Mesendoderm (in vitro differentiated cells): ENCODE results near the gene THSD7B.
"Not testable (repeated sequence)": the region's sequence is repeated elsewhere in the genome, so short reads cannot be mapped to it uniquely, and the experiment has no call there.

Source experiments
- DNase-seq: peaks from one replicate; pipeline ENCODE4 v3.0.0; 2013
- H2AK5ac ChIP-seq: 2 replicates; pipeline ENCODE4 v1.6.1; 2013; ENCODE audit warnings: low read length, inconsistent platforms
- H2BK120ac ChIP-seq: 2 replicates; pipeline ENCODE4 v1.6.1; 2013; ENCODE audit warnings: low read depth, mild to moderate bottlenecking, low read length, moderate library complexity, mixed read lengths
- H2BK15ac ChIP-seq: replicated peaks from 2 replicates; pipeline ENCODE4 v1.6.1; 2013; ENCODE audit warnings: low read depth, mild to moderate bottlenecking, moderate library complexity
- H2BK5ac ChIP-seq: 2 replicates; pipeline ENCODE4 v1.6.1; 2013; ENCODE audit warnings: low read length, inconsistent platforms
- H3K18ac ChIP-seq: 2 replicates; pipeline ENCODE4 v1.6.1; 2013; ENCODE audit warnings: mild to moderate bottlenecking, low read length, mixed read lengths
- H3K23ac ChIP-seq: one replicate; pipeline ENCODE4 v1.6.1; 2013; ENCODE audit warnings: low read length
- H3K27ac ChIP-seq: 2 replicates; pipeline ENCODE4 v1.5.1; 2013; ENCODE audit warnings: low read depth, mild to moderate bottlenecking, inconsistent platforms, low read length, moderate library complexity
- H3K27me3 ChIP-seq: 2 replicates; pipeline ENCODE4 v1.6.1; 2013; ENCODE audit warnings: low read length, control low read depth, mild to moderate bottlenecking, inconsistent platforms; ENCODE audit not compliant: insufficient read depth, poor library complexity
- H3K36me3 ChIP-seq: 2 replicates; pipeline ENCODE4 v1.6.1; 2013; ENCODE audit warnings: low read length, inconsistent platforms; ENCODE audit not compliant: control insufficient read depth, insufficient read depth
- H3K4ac ChIP-seq: one replicate; pipeline ENCODE4 v1.6.1; 2013; ENCODE audit warnings: low read depth, mild to moderate bottlenecking, low read length, moderate library complexity
- H3K4me1 ChIP-seq: 2 replicates; pipeline ENCODE4 v1.6.1; 2013; ENCODE audit warnings: low read depth, low read length, inconsistent platforms; ENCODE audit not compliant: control insufficient read depth
- H3K4me2 ChIP-seq: 2 replicates; pipeline ENCODE4 v1.6.1; 2013; ENCODE audit warnings: low read length
- H3K4me3 ChIP-seq: 2 replicates; pipeline ENCODE4 v1.5.1; 2013; ENCODE audit warnings: mild to moderate bottlenecking, low read length
- H3K56ac ChIP-seq: one replicate; pipeline ENCODE4 v1.6.1; 2013; ENCODE audit warnings: low read length
- H3K79me1 ChIP-seq: 2 replicates; pipeline ENCODE4 v1.6.1; 2013; ENCODE audit warnings: low read length, inconsistent platforms
- H3K79me2 ChIP-seq: 2 replicates; pipeline ENCODE4 v1.6.1; 2013; ENCODE audit warnings: mild to moderate bottlenecking, low read length; ENCODE audit not compliant: control insufficient read depth, insufficient read depth
- H3K9ac ChIP-seq: 2 replicates; pipeline ENCODE4 v1.6.1; 2013; ENCODE audit warnings: low read length, inconsistent platforms
- H4K5ac ChIP-seq: one replicate; pipeline ENCODE4 v1.6.1; 2013; ENCODE audit warnings: low read length
- H4K8ac ChIP-seq: one replicate; pipeline ENCODE4 v1.6.1; 2013; ENCODE audit warnings: low read depth, mild to moderate bottlenecking, control low read depth, low read length, moderate library complexity
- WGBS: extraction: QIAGEN DNeasy Blood & Tissue Kit; methylation state at CpG from one replicate; pipeline ENCODE4 v1.1.7; 2013; ENCODE audit warnings: low lambda C conversion rate, missing lambda C conversion rate; ENCODE audit not compliant: insufficient coverage; ENCODE audit errors: extremely low coverage; 5-methylcytosine and 5-hydroxymethylcytosine counted together

Gene THSD7B

DNA sequence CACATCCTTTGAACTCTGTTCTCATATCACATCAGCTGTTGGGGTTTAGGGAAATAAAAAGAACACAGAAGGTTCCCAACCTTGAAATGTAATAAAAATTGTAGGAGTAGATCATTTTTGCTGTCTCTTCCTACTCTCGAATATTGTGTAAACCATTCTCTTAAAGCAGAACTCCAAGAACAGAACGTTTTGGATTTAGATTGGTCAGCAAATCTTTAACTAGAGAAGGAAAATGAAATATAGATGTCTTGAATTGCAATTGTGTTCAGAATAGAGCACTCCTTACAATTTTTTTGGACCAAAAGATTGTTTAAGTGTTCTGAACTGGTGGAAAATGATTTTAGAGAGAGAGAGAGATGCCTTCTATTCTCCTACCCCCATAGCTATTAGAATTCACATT lies 23.9 kb upstream of the THSD7B start:
- H4K5ac ChIP-seq: no peak overlapping the region
- no peaks in the 10 kb centered on the region for H3K36me3 ChIP-seq
- no peak overlapping the region for H3K9ac ChIP-seq
- H3K79me1 ChIP-seq: no peaks in the 10 kb centered on the region
- no peak overlapping the region for H2BK15ac ChIP-seq
- no peak overlapping the region for H3K4me2 ChIP-seq
- no peak for DNase-seq
- no peaks in the 10 kb centered on the region for H3K79me2 ChIP-seq
- H3K4ac ChIP-seq: no peak overlapping the region
- H3K56ac ChIP-seq: no peak overlapping the region
- H2AK5ac ChIP-seq: no peak overlapping the region
- no peak overlapping the region for H4K8ac ChIP-seq
- no peak overlapping the region for H3K4me3 ChIP-seq
- WGBS: no CpG with 5 or more reads among the region's 2 CpGs
- no peak overlapping the region for H3K18ac ChIP-seq
- H3K27me3 ChIP-seq: no peaks in the 10 kb centered on the region
- no peak overlapping the region for H3K27ac ChIP-seq
- no peaks in the 10 kb centered on the region for H3K4me1 ChIP-seq
- no peak overlapping the region for H3K23ac ChIP-seq
- no peak overlapping the region for H2BK120ac ChIP-seq
- no peak overlapping the region for H2BK5ac ChIP-seq

DNA sequence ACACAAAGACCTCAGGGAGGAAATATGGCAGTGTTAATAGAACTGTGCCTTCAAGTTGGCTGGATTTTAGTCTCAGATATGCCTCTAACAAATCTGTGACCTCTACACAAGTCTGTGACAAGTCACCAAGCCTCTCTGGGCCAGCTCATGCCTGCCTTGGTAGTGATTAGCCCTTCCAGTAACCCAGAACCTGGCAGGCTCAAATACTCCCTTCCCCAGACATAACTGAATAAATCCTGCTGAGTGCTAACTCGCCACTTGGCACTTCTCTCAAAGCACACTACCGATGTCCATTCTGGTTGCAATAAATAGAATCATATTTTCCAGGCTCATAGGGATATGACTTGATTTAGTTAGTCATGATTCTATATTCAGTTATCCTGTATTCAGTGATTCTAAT lies 15.3 kb upstream of the THSD7B start:
- no peaks in the 10 kb centered on the region for H3K36me3 ChIP-seq
- H3K4me2 ChIP-seq: no peak overlapping the region
- no peak overlapping the region for H2BK15ac ChIP-seq
- H3K79me1 ChIP-seq: no peaks in the 10 kb centered on the region
- H3K27ac ChIP-seq: no peak overlapping the region
- no peak overlapping the region for H3K9ac ChIP-seq
- WGBS: no CpG with 5 or more reads among the region's 2 CpGs
- no peak overlapping the region for H4K5ac ChIP-seq
- H2AK5ac ChIP-seq: no peak overlapping the region
- H3K4me3 ChIP-seq: no peak overlapping the region
- no peak overlapping the region for H3K18ac ChIP-seq
- H3K4me1 ChIP-seq: no peaks in the 10 kb centered on the region
- no peak overlapping the region for H2BK120ac ChIP-seq
- no peak overlapping the region for H3K23ac ChIP-seq
- no peak overlapping the region for H2BK5ac ChIP-seq
- no peaks in the 10 kb centered on the region for H3K79me2 ChIP-seq
- H3K4ac ChIP-seq: no peak overlapping the region
- H3K27me3 ChIP-seq: no peaks in the 10 kb centered on the region
- no peak for DNase-seq
- H3K56ac ChIP-seq: no peak overlapping the region
- no peak overlapping the region for H4K8ac ChIP-seq

- no peak overlapping the region for H4K8ac ChIP-seq
- WGBS: no CpG with 5 or more reads among the region's 2 CpGs
- H2AK5ac ChIP-seq: no peak overlapping the region
- H3K4me2 ChIP-seq: no peak overlapping the region
- H3K27ac ChIP-seq: no peak overlapping the region
- no peak overlapping the region for H3K18ac ChIP-seq
- no peak overlapping the region for H2BK5ac ChIP-seq
- H2BK15ac ChIP-seq: no peak overlapping the region
- no peak for DNase-seq
- H3K4me3 ChIP-seq: no peak overlapping the region
- H3K27me3 ChIP-seq: no peaks in the 10 kb centered on the region
- H3K23ac ChIP-seq: no peak overlapping the region
- no peaks in the 10 kb centered on the region for H3K79me2 ChIP-seq
- no peak overlapping the region for H3K56ac ChIP-seq
- no peak overlapping the region for H3K9ac ChIP-seq
- H4K5ac ChIP-seq: no peak overlapping the region
- H2BK120ac ChIP-seq: no peak overlapping the region
- H3K36me3 ChIP-seq: no peaks in the 10 kb centered on the region
- no peaks in the 10 kb centered on the region for H3K79me1 ChIP-seq
- no peaks in the 10 kb centered on the region for H3K4me1 ChIP-seq
- no peak overlapping the region for H3K4ac ChIP-seq
These were observed 13.9 kb upstream of the THSD7B start for GRCh38 chr2:136751406-136751805.

DNA sequence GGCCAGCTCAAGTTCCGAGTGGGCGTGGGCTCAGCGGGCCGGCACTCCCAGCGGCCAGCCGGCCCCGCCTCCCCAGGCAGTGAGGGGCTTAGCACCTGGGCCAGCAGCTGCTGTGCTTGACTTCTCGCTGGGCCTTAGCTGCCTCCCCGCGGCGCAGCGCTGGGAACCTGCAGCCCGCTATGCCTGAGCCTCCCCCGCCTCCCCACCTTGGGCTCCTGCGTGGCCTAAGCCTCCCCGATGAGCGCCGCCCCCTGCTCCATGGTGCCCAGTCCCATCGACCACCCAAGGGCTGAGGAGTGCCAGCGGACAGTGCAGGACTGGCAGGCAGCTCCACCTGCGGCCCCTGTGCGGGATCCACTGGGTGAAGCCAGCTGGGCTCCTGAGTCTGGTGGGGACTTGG lies 6.8 kb upstream of the THSD7B start:
- H3K23ac ChIP-seq, H3K4me1 ChIP-seq, H2BK5ac ChIP-seq, H3K27me3 ChIP-seq, H3K4me3 ChIP-seq, H2BK15ac ChIP-seq, H3K4me2 ChIP-seq, H2BK120ac ChIP-seq, H2AK5ac ChIP-seq, H4K5ac ChIP-seq, H3K36me3 ChIP-seq, DNase-seq, H3K27ac ChIP-seq, H3K79me2 ChIP-seq, H3K9ac ChIP-seq, H3K18ac ChIP-seq, H4K8ac ChIP-seq, H3K79me1 ChIP-seq, H3K56ac ChIP-seq, H3K4ac ChIP-seq: not testable (repeated sequence)
- WGBS: no CpG with 5 or more reads among the region's 22 CpGs

- Histone ChIP-seq H3K4me2 (peak overlapping the region; percentile 63), H2BK15ac (no peak overlapping the region), H3K4ac (no peak overlapping the region), H3K79me1 (no peaks in the 10 kb centered on the region), H4K5ac (no peak overlapping the region), H4K8ac (no peak overlapping the region), H3K23ac (no peak overlapping the region), H3K4me1 (no peaks in the 10 kb centered on the region), H3K9ac (peak overlapping the region; percentile 39), H3K18ac (no peak overlapping the region), H3K4me3 (peak overlapping the region; percentile 27), H2AK5ac (no peak overlapping the region), H3K36me3 (no peaks in the 10 kb centered on the region), H3K27me3 (peaks cover 26% of the 10 kb centered on the region), H3K56ac (peak overlapping the region; percentile 66), H2BK5ac (no peak overlapping the region), H3K27ac (no peak overlapping the region), H2BK120ac (no peak overlapping the region), H3K79me2 (no peaks in the 10 kb centered on the region)
- peak; percentile 60 for DNase-seq
- WGBS: no CpG with 5 or more reads among the region's 47 CpGs
These were observed 691 bp upstream of the THSD7B start for GRCh38 chr2:136764452-136765255.

DNA sequence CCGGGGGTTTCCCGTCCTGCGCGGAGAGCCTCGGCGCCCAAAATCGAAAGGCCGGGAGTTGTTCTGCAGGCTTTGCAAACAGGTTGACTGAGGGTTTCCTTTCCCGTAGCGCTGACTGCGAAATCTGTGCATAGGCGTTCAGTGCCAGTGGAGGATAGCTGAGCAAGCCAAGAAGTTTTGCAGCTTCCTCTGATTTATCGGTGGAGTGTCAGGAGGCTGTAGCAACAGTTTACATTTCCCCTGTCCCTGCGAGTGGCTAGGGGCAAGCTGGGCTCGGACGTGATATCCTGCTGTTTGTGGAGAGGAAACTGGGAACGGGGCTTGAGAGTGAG lies 694 bp downstream of the THSD7B start:
- no peak for DNase-seq
- Histone ChIP-seq H3K18ac (no peak overlapping the region), H3K36me3 (no peaks in the 10 kb centered on the region), H4K5ac (no peak overlapping the region), H3K4me2 (peak overlapping the region; percentile 63), H3K79me2 (no peaks in the 10 kb centered on the region), H3K79me1 (no peaks in the 10 kb centered on the region), H3K4me1 (no peaks in the 10 kb centered on the region), H3K27me3 (peaks cover 26% of the 10 kb centered on the region), H3K4me3 (no peak overlapping the region), H3K56ac (no peak overlapping the region), H4K8ac (no peak overlapping the region), H2BK15ac (no peak overlapping the region), H3K4ac (no peak overlapping the region), H2AK5ac (no peak overlapping the region), H2BK120ac (no peak overlapping the region), H2BK5ac (no peak overlapping the region), H3K23ac (no peak overlapping the region), H3K9ac (no peak overlapping the region), H3K27ac (no peak overlapping the region)
- no CpG with 5 or more reads among the region's 17 CpGs for WGBS
